ENCODE measurements around the gene ZNF292. TPM values are rescaled to one million over a fixed set of nuclear protein-coding genes. Genes with fewer than 3 reads are reported as not detected.
"Not testable (repeated sequence)": the region's sequence is repeated elsewhere in the genome, so short reads cannot be mapped to it uniquely, and the experiment has no call there.

ZNF292 gene
- total RNA-seq, 1 donor: 39.4 TPM

DNA sequence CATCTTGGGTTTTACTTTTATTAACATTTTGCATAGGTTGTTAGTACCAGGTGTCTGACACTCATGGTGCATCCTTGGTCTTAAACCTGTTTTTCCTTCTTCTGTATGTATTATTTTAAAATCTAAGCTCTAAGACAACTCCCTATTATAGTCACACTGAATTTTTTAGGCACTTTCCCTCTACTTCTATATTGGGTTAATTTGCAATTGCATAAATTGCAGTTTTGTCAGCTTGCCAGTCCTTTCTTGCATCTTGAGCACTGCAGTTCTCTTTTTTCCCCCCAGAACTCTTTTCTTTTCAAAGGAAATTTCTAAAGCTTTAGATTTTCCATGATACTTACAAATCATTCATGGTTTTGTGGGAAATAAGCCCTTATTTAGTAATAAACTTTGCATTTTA is 70.6 kb downstream of the ZNF292 start:
- no peaks in the 10 kb centered on the region for H4K20me1 ChIP-seq (ENCODE audit: insufficient read depth, low read length)
- DNase-seq (ENCODE audit: insufficient read length, low spot score, missing footprints): no peak

DNA sequence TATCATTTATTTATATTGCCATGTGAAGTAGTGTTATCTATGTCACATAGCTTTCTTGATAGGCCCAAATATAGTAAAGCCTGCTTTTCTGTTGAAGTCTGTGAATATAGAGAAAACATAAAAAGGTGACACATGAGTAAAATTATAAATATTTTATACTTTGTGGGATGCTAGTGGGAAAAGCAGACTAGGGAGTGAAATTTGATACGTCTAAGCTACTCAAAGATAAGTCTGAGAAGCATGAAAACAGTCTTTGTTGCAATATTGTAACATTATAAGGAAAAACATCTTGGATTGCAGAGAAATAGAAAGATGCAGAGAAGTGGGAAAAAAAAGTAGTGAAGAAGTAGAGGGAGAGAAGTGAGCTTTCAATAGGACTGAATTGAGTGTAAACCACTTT is 75.4 kb downstream of the ZNF292 start:
- peaks cover 3% of the 10 kb centered on the region for H3K79me2 ChIP-seq (ENCODE audit: insufficient read depth, low read length)
- no peak overlapping the region for H3K4me3 ChIP-seq (ENCODE audit: insufficient read depth, low read length)
- H3K27ac ChIP-seq (ENCODE audit: low read depth, low read length): no peak overlapping the region

More for the DNA sequence above, 70.6 kb downstream of the ZNF292 start:
- peaks cover 11% of the 10 kb centered on the region for H3K36me3 ChIP-seq (ENCODE audit: insufficient read depth, low read length)
- TF ChIP-seq, protein P1, sequence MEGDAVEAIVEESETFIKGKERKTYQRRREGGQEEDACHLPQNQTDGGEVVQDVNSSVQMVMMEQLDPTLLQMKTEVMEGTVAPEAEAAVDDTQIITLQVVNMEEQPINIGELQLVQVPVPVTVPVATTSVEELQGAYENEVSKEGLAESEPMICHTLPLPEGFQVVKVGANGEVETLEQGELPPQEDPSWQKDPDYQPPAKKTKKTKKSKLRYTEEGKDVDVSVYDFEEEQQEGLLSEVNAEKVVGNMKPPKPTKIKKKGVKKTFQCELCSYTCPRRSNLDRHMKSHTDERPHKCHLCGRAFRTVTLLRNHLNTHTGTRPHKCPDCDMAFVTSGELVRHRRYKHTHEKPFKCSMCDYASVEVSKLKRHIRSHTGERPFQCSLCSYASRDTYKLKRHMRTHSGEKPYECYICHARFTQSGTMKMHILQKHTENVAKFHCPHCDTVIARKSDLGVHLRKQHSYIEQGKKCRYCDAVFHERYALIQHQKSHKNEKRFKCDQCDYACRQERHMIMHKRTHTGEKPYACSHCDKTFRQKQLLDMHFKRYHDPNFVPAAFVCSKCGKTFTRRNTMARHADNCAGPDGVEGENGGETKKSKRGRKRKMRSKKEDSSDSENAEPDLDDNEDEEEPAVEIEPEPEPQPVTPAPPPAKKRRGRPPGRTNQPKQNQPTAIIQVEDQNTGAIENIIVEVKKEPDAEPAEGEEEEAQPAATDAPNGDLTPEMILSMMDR (IDR thresholded peaks at IDR 0.05; ENCODE audit: extremely low read depth, low read depth, low read length): no peak
- H3K27me3 ChIP-seq (ENCODE audit: insufficient read depth, low read length): no peaks in the 10 kb centered on the region
- no peak overlapping the region for H3K27ac ChIP-seq (ENCODE audit: low read depth, low read length)
- H3K9me3 ChIP-seq (ENCODE audit: low read depth, low read length): no peaks in the 10 kb centered on the region
- H3K4me2 ChIP-seq (ENCODE audit: insufficient read depth, low read length): no peak overlapping the region
- no peak overlapping the region for H3K4me3 ChIP-seq (ENCODE audit: insufficient read depth, low read length)
- H3K4me1 ChIP-seq (ENCODE audit: insufficient read depth, low read length): no peaks in the 10 kb centered on the region
- H2AFZ ChIP-seq (ENCODE audit: low read length): no peak overlapping the region
- peaks cover 3% of the 10 kb centered on the region for H3K79me2 ChIP-seq (ENCODE audit: insufficient read depth, low read length)

GRCh38 chr6:87237804-87238203 is 82.4 kb downstream of the ZNF292 start:
- Histone ChIP-seq H3K27ac (ENCODE audit: low read depth, low read length) (no peak overlapping the region), H2AFZ (ENCODE audit: low read length) (no peak overlapping the region), H3K4me1 (ENCODE audit: insufficient read depth, low read length) (no peaks in the 10 kb centered on the region), H3K4me2 (ENCODE audit: insufficient read depth, low read length) (no peak overlapping the region), H3K27me3 (ENCODE audit: insufficient read depth, low read length) (no peaks in the 10 kb centered on the region), H3K4me3 (ENCODE audit: insufficient read depth, low read length) (no peak overlapping the region), H3K9me3 (ENCODE audit: low read depth, low read length) (no peaks in the 10 kb centered on the region), H3K79me2 (ENCODE audit: insufficient read depth, low read length) (peaks cover 6% of the 10 kb centered on the region), H3K36me3 (ENCODE audit: insufficient read depth, low read length) (peaks cover 3% of the 10 kb centered on the region), H4K20me1 (ENCODE audit: insufficient read depth, low read length) (peaks cover 5% of the 10 kb centered on the region)
- DNase-seq (ENCODE audit: insufficient read length, low spot score, missing footprints): peak; percentile 94
- TF ChIP-seq, protein P1 (IDR thresholded peaks at IDR 0.05; ENCODE audit: extremely low read depth, low read depth, low read length): peak; percentile 62

More for the DNA sequence above, 75.4 kb downstream of the ZNF292 start:
- Histone ChIP-seq H3K4me1 (ENCODE audit: insufficient read depth, low read length) (no peaks in the 10 kb centered on the region), H3K27me3 (ENCODE audit: insufficient read depth, low read length) (no peaks in the 10 kb centered on the region), H3K9me3 (ENCODE audit: low read depth, low read length) (no peaks in the 10 kb centered on the region), H2AFZ (ENCODE audit: low read length) (no peak overlapping the region), H4K20me1 (ENCODE audit: insufficient read depth, low read length) (no peaks in the 10 kb centered on the region), H3K36me3 (ENCODE audit: insufficient read depth, low read length) (peaks cover 5% of the 10 kb centered on the region), H3K4me2 (ENCODE audit: insufficient read depth, low read length) (no peak overlapping the region)
- TF ChIP-seq, protein P1 (IDR thresholded peaks at IDR 0.05; ENCODE audit: extremely low read depth, low read depth, low read length): no peak
- DNase-seq (ENCODE audit: insufficient read length, low spot score, missing footprints): no peak

DNA sequence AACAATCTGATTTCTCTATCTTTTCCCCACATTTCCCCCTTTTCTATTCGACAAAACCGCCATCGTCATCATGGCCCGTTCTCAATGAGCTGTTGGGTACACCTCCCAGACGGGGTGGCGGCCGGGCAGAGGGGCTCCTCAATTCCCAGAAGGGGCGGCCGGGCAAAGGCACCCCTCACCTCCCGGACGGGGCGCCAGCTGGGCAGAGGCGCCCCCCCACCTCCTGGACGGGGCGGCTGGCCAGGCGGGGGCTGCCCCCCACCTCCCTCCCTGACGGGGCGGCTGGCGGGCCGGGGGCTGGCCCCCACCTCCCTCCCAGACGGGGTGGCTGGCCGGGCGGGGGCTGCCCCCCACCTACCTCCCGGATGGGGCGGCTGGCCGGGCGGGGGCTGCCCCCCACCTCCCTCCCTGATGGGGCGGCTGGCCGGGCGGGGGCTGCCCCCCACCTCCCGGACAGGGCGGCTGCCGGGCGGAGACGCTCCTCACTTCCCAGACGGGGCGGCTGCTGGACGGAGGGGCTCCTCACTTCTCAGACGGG is 83.8 kb downstream of the ZNF292 start:
- not testable (repeated sequence) for H3K4me2 ChIP-seq (ENCODE audit: insufficient read depth, low read length); H3K36me3 ChIP-seq (ENCODE audit: insufficient read depth, low read length); H3K27me3 ChIP-seq (ENCODE audit: insufficient read depth, low read length); H3K27ac ChIP-seq (ENCODE audit: low read depth, low read length); H3K79me2 ChIP-seq (ENCODE audit: insufficient read depth, low read length); H2AFZ ChIP-seq (ENCODE audit: low read length); H3K9me3 ChIP-seq (ENCODE audit: low read depth, low read length); H4K20me1 ChIP-seq (ENCODE audit: insufficient read depth, low read length); DNase-seq (ENCODE audit: insufficient read length, low spot score, missing footprints); H3K4me1 ChIP-seq (ENCODE audit: insufficient read depth, low read length); H3K4me3 ChIP-seq (ENCODE audit: insufficient read depth, low read length)
